Gastrocnemius medialis (tissue), 4 donors: ENCODE measurements around the gene GRIK1. TPM values are rescaled to one million over a fixed set of nuclear protein-coding genes. Genes with fewer than 3 reads are reported as not detected.
"Not testable (repeated sequence)": the region's sequence is repeated elsewhere in the genome, so short reads cannot be mapped to it uniquely, and the experiment has no call there.

Experiments used
- ATAC-seq, 2 donors: fragments of 150-250 bp; one replicate each; pipeline ENCODE4 v1.9.1; 2016
- DNase-seq, 2 donors: peaks; one replicate each; pipeline ENCODE4 v3.0.0-alpha.2; 2019
- H3K27ac ChIP-seq, 4 donors: fragments of 200-600 bp; sonication (generic); 1 replicate in 1 of 4; 2 replicates in 3 of 4; pipeline ENCODE4 v1.5.1; 2016 to 2018; ENCODE audit warnings: mild to moderate bottlenecking in 2 of 4, moderate library complexity in 1 of 4
- H3K27me3 ChIP-seq, 3 donors: fragments of 200-600 bp; sonication (generic) in 2 of 3; 1 replicate in 1 of 3; 2 replicates in 2 of 3; pipeline versions ENCODE4 v1.5.1 to v1.6.0; 2016 to 2019; ENCODE audit warnings: mild to moderate bottlenecking in 1 of 3, moderate library complexity in 1 of 3
- H3K36me3 ChIP-seq, 2 donors: fragments of 200-600 bp; sonication (generic) in 1 of 2; one replicate each; pipeline ENCODE4 v1.5.1; 2017 to 2018
- H3K4me1 ChIP-seq, 2 donors: fragments of 200-600 bp; sonication (generic) in 1 of 2; one replicate each; pipeline ENCODE4 v1.5.1; 2016 to 2017; ENCODE audit warnings: mild to moderate bottlenecking in 2 of 2
- H3K4me3 ChIP-seq, 4 donors: fragments of 200-600 bp; sonication (generic) in 3 of 4; 1 replicate in 1 of 4; 2 replicates in 3 of 4; pipeline ENCODE4 v1.5.1; 2016 to 2019; ENCODE audit warnings: mild to moderate bottlenecking in 2 of 4
- H3K9me3 ChIP-seq, 3 donors: fragments of 200-600 bp; sonication (generic) in 2 of 3; 1 replicate in 1 of 3; 2 replicates in 2 of 3; pipeline ENCODE4 v1.5.1; 2016 to 2019
- POLR2A ChIP-seq, 2 donors: fragments of 450-650 bp; IDR thresholded peaks; one replicate each; pipeline ENCODE4 v1.6.1; 2017; ENCODE audit warnings: antibody characterized with exemption in 2 of 2, mild to moderate bottlenecking in 2 of 2, moderate library complexity in 2 of 2
- in situ Hi-C, 4 donors: fragments of 200-750 bp; cut with MboI; loops; one replicate each; pipeline versions ENCODE4 v1.15.0 to v1.8.0; 2017; ENCODE audit warnings: low sequenced_read_pairs in 4 of 4
- intact Hi-C: fragments of 100-400 bp; cut with DNase I; formaldehyde crosslinking; loops from one replicate; pipeline ENCODE4 v1.15.1; 2023; ENCODE audit warnings: low total_unique reads
- total RNA-seq, 4 donors: library from RNA; depleted of rRNA; stranded (reverse); fragments of >200 nt; gene quantifications; one replicate each; pipeline versions ENCODE4 v1.1.0 to v1.2.3, GENCODE V29; 2016
- TF ChIP-seq, protein P1 (sequence below), 5 experiments: fragments of 450-650 bp in 3 of 5; fragments of 200-600 bp in 2 of 5; sonication (generic) in 2 of 5; IDR thresholded peaks in 4 of 5; conservative IDR thresholded peaks in 1 of 5; 1 replicate in 4 of 5; 2 replicates in 1 of 5; pipeline ENCODE4 v1.5.1; 2016 to 2019; ENCODE audit warnings: antibody characterized with exemption in 5 of 5, mild to moderate bottlenecking in 3 of 5, moderate library complexity in 3 of 5

GRIK1 gene
- total RNA-seq, 4 donors from 2014 or later, result 0.13 TPM; not detected in 3

DNA sequence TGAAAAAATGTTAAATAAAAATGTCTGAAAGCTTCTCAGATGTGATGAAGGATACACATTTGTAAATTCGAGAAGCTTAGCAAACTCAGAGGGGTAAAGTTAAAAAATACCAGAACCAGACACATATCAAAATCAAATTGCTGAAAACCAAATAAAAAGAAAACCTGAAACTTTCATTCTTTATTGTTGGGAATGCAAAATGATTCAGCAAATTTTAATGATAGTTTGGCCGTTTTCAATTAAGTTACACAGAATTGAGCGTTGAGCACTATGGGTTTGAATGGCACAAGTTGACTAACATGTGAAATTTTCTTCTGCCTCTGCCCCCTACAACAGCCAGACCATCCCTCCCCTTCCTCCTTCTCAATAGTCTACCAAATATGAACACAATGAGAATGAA is 33.5 kb upstream of the GRIK1 start:
- H3K36me3 ChIP-seq, result no peaks in the 10 kb centered on the region
- intact Hi-C loops, result no loop called here
- H3K4me1 ChIP-seq, result no peaks in the 10 kb centered on the region
- no peak overlapping the region for H3K4me3 ChIP-seq
- H3K27me3 ChIP-seq, result no peaks in the 10 kb centered on the region
- DNase-seq (no peak), ATAC-seq (no peak)
- no peaks in the 10 kb centered on the region for H3K9me3 ChIP-seq
- in situ Hi-C loops, result no loop called here
- no peak overlapping the region for H3K27ac ChIP-seq
- TF ChIP-seq, protein P1, sequence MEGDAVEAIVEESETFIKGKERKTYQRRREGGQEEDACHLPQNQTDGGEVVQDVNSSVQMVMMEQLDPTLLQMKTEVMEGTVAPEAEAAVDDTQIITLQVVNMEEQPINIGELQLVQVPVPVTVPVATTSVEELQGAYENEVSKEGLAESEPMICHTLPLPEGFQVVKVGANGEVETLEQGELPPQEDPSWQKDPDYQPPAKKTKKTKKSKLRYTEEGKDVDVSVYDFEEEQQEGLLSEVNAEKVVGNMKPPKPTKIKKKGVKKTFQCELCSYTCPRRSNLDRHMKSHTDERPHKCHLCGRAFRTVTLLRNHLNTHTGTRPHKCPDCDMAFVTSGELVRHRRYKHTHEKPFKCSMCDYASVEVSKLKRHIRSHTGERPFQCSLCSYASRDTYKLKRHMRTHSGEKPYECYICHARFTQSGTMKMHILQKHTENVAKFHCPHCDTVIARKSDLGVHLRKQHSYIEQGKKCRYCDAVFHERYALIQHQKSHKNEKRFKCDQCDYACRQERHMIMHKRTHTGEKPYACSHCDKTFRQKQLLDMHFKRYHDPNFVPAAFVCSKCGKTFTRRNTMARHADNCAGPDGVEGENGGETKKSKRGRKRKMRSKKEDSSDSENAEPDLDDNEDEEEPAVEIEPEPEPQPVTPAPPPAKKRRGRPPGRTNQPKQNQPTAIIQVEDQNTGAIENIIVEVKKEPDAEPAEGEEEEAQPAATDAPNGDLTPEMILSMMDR (IDR thresholded peaks at IDR 0.05 in 4 of 5, conservative IDR thresholded peaks at IDR 0.05 in 1 of 5), result no peak
- no peak for TF ChIP-seq POLR2A (IDR thresholded peaks at IDR 0.05)

DNA sequence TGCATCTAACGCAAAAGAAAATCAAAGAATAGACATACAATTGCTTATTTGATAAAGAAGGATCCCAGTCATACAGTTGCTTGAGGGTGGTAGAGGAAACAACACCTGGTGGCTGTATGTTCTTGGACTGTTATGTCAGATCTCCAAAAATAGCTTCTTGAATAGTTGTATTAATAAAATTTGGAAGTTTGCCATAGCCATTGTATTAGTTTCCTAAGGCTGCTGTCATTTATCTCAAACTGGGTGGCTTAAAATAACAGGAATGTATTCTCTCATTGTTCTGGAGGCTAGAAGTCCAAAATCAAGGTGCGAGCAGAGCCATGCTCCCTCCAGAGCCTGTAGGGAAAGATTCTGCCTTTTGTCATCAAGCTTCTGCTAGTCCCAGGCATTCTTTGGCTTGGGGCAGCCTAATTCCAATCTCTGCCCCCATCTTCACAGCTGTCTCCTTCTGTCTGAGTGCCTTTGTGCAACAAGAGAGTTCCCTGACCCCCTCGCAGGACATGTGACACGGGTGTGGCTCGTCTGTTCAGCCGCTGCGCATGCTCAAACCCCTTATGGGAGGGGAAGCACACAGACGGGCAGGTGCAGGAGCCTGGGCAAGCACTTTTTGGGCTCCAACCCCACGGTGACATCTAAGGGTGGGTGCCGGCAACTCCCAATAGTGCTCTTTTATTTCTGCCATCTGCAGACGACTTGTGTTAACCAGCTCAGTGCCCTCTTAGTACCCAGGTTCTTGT is 21.7 kb upstream of the GRIK1 start:
- no peaks in the 10 kb centered on the region for H3K36me3 ChIP-seq
- no peak overlapping the region for H3K27ac ChIP-seq
- ATAC-seq (no peak), DNase-seq (no peak)
- intact Hi-C loops, result no loop called here
- H3K4me1 ChIP-seq, result no peaks in the 10 kb centered on the region
- no peak overlapping the region for H3K4me3 ChIP-seq
- H3K27me3 ChIP-seq, result no peaks in the 10 kb centered on the region
- TF ChIP-seq, protein P1 (IDR thresholded peaks at IDR 0.05 in 4 of 5, conservative IDR thresholded peaks at IDR 0.05 in 1 of 5), result no peak
- TF ChIP-seq POLR2A (IDR thresholded peaks at IDR 0.05), result no peak
- in situ Hi-C loops, result no loop called here
- no peaks in the 10 kb centered on the region for H3K9me3 ChIP-seq

DNA sequence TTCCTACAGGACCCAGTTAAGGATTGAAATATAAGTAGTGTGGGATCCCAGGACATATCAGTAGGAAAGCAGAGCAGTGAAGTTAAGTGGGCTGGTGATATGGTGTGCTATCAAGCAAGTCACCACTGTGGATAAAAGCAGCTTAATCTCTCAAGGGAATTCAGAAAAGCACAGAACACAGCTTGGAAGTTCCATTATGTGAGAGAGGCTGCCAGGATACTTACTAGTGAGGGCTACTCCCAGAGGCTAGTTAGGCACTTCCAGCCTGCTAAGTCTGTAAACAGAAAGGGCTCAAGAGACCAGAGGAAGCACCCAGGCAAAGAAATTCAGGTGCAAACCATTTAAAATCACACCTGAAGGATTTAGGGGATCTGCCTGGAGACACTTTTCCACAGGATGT is 18.8 kb upstream of the GRIK1 start:
- H3K9me3 ChIP-seq, result no peaks in the 10 kb centered on the region
- ATAC-seq (no peak), DNase-seq (no peak)
- H3K36me3 ChIP-seq, result no peaks in the 10 kb centered on the region
- no peaks in the 10 kb centered on the region for H3K4me1 ChIP-seq
- intact Hi-C loops, result no loop called here
- no peak for TF ChIP-seq POLR2A (IDR thresholded peaks at IDR 0.05)
- TF ChIP-seq, protein P1 (IDR thresholded peaks at IDR 0.05 in 4 of 5, conservative IDR thresholded peaks at IDR 0.05 in 1 of 5), result no peak
- H3K4me3 ChIP-seq, result no peak overlapping the region
- H3K27ac ChIP-seq, result no peak overlapping the region
- H3K27me3 ChIP-seq, result no peaks in the 10 kb centered on the region
- in situ Hi-C loops, result no loop called here

DNA sequence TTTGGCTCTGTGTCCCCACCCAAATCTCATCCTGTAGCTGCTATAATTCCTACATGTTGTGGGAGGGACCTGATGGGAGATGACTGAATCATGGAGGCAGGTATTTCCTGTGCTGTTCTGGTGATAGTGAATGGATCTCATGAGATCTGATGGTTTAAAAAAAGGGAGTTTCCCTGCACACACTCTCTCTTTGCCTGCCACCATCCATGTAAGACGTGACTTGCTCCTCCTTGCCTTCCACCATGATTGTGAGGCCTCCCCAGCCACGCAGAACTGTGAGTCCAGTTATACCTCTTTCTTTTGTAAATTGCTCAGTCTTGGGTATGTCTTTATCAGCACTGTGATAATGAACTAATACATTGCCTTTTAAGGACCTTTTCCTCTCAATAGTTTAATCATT is 18.2 kb upstream of the GRIK1 start:
- in situ Hi-C loops, DNase-seq, ATAC-seq, intact Hi-C loops, H3K4me1 ChIP-seq, H3K4me3 ChIP-seq, H3K36me3 ChIP-seq, H3K27me3 ChIP-seq, H3K27ac ChIP-seq, H3K9me3 ChIP-seq: not testable (repeated sequence)

DNA sequence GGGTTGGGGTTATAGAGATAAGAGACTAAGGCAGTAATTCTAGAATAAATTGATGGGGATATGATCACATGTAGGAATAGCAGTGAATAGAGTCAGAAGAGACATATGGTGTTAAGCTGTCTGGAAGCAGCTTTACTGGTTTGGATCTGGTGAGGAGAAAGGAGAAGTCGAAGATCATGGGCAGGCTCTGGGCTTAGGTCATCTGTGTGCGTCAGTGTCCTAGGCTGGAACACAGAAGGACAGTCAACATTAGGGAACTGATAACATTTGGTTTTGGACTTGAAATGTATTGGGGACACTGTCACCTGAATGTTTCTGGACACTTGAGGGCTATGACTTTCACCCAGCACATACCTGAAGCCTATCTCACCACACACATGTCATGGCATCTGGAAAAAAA is 13.9 kb upstream of the GRIK1 start:
- intact Hi-C loops, result no loop called here
- TF ChIP-seq, protein P1 (IDR thresholded peaks at IDR 0.05 in 4 of 5, conservative IDR thresholded peaks at IDR 0.05 in 1 of 5), result no peak
- no peak for TF ChIP-seq POLR2A (IDR thresholded peaks at IDR 0.05)

More for the DNA sequence above, 13.9 kb upstream of the GRIK1 start:
- no peaks in the 10 kb centered on the region for H3K27me3 ChIP-seq
- H3K27ac ChIP-seq, result no peak overlapping the region
- ATAC-seq (no peak), DNase-seq (no peak)
- in situ Hi-C loops, result no loop called here
- no peaks in the 10 kb centered on the region for H3K36me3 ChIP-seq
- H3K4me3 ChIP-seq, result no peak overlapping the region
- no peaks in the 10 kb centered on the region for H3K4me1 ChIP-seq
- H3K9me3 ChIP-seq, result no peaks in the 10 kb centered on the region
